HL-60 (cell line): ENCODE results near the gene ACAA1.
"Not testable (repeated sequence)": the region's sequence is repeated elsewhere in the genome, so short reads cannot be mapped to it uniquely, and the experiment has no call there.

ENCODE experiments used
- DNase-seq, 2 experiments: peaks; one replicate each; pipeline ENCODE4 v3.0.0-alpha.2; 2010 to 2020; ENCODE audit warnings: low read depth in 1 of 2, low spot score in 1 of 2
- H3K27ac ChIP-seq: fragments of 250-450 bp; sonication (Bioruptor Pico); replicated peaks from 2 replicates; pipeline ENCODE4 v1.5.1; 2020; ENCODE audit warnings: mild to moderate bottlenecking, moderate library complexity
- H3K27me3 ChIP-seq: fragments of 250-450 bp; sonication (Bioruptor Pico); 2 replicates; pipeline ENCODE4 v1.5.1; 2021; ENCODE audit warnings: mild to moderate bottlenecking, moderate library complexity; ENCODE audit not compliant: insufficient read depth, poor library complexity, severe bottlenecking
- H3K4me3 ChIP-seq: replicated peaks from 2 replicates; pipeline ENCODE4 v1.5.1; 2011; ENCODE audit warnings: mild to moderate bottlenecking, control low read depth, low read length; ENCODE audit not compliant: insufficient read depth
- GABPA ChIP-seq: IDR thresholded peaks from 2 replicates; pipeline ENCODE4 v1.6.1; 2012; ENCODE audit warnings: low read depth
- POLR2AphosphoS5 ChIP-seq: IDR thresholded peaks from 2 replicates; pipeline ENCODE4 v1.6.1; 2012; ENCODE audit warnings: low read depth
- SPI1 ChIP-seq: IDR thresholded peaks from 2 replicates; pipeline ENCODE4 v1.6.1; 2012; ENCODE audit warnings: low read depth, mild to moderate bottlenecking, borderline replicate concordance
- TF ChIP-seq, protein P1 (sequence below): IDR thresholded peaks from one replicate; pipeline ENCODE4 v1.5.1; 2011; ENCODE audit warnings: low read length, control low read depth, inconsistent platforms; ENCODE audit not compliant: insufficient read depth
- TF ChIP-seq, protein P2 (sequence below): IDR thresholded peaks from 2 replicates; pipeline ENCODE4 v1.6.1; 2012; ENCODE audit warnings: low read depth; ENCODE audit not compliant: insufficient replicate concordance

Gene ACAA1

DNA sequence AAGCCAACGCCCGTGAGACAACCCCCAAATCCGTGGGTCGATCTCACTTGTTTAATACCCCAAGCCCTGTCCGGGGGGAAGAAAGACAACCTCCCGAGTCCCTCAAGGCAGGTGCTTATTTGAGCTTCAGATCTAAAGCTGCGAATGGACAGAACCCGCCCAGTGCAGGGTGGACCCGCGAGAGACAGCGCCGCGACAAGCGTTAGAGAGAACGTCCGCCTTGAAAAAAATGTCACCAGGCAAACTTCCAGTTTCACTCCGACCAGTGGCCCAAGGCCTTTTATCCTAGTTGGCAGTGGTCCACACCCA, 27.7 kb upstream of the ACAA1 start:
- TF ChIP-seq, protein P1, sequence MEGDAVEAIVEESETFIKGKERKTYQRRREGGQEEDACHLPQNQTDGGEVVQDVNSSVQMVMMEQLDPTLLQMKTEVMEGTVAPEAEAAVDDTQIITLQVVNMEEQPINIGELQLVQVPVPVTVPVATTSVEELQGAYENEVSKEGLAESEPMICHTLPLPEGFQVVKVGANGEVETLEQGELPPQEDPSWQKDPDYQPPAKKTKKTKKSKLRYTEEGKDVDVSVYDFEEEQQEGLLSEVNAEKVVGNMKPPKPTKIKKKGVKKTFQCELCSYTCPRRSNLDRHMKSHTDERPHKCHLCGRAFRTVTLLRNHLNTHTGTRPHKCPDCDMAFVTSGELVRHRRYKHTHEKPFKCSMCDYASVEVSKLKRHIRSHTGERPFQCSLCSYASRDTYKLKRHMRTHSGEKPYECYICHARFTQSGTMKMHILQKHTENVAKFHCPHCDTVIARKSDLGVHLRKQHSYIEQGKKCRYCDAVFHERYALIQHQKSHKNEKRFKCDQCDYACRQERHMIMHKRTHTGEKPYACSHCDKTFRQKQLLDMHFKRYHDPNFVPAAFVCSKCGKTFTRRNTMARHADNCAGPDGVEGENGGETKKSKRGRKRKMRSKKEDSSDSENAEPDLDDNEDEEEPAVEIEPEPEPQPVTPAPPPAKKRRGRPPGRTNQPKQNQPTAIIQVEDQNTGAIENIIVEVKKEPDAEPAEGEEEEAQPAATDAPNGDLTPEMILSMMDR = no peak
- TF ChIP-seq POLR2AphosphoS5 = no peak
- H3K27me3 ChIP-seq = no peaks in the 10 kb centered on the region
- peak overlapping the region; percentile 34 for H3K4me3 ChIP-seq
- DNase-seq = no peak
- H3K27ac ChIP-seq = peak overlapping the region; percentile 100

DNA sequence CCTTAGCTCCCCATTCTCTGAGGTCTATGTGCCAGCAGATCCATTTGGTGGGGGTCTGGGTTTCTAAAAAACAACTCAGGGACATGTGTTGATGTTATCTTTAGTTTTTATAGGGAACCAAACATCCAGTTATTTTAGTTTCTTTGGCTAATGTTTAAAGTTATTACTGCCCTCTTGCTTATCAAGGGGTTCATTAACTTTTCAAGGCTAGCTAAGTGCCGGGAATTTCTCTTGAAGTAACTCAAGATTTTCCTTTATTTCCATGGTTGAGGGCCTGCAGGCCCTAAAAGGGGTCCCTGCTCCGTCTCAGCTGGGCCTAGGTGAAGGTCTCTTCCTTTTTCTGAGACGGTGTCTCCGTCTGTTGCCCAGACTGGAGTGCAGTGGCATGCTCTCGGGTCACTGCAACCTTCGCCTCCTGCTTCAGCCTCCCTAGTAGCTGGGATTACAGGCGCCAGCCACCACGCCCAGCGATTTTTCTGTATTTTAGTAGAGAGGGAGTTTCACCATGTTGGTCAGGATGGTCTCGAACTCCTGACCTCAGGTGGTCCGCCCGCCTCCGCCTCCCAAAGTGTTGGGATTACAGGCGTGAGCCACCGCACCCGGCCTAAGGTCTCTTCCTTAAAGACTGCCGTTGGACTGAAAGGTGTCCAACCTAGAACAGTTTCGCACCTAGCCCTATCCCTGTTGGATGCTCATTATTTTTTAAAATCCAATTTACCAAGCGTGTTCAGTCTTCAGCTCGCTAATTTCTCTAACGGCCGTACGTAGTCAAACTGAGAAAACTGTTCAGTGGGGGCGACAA, 27.1 kb upstream of the ACAA1 start:
- TF ChIP-seq POLR2AphosphoS5 (no peak), SPI1 (no peak), GABPA (no peak)
- TF ChIP-seq, protein P2, sequence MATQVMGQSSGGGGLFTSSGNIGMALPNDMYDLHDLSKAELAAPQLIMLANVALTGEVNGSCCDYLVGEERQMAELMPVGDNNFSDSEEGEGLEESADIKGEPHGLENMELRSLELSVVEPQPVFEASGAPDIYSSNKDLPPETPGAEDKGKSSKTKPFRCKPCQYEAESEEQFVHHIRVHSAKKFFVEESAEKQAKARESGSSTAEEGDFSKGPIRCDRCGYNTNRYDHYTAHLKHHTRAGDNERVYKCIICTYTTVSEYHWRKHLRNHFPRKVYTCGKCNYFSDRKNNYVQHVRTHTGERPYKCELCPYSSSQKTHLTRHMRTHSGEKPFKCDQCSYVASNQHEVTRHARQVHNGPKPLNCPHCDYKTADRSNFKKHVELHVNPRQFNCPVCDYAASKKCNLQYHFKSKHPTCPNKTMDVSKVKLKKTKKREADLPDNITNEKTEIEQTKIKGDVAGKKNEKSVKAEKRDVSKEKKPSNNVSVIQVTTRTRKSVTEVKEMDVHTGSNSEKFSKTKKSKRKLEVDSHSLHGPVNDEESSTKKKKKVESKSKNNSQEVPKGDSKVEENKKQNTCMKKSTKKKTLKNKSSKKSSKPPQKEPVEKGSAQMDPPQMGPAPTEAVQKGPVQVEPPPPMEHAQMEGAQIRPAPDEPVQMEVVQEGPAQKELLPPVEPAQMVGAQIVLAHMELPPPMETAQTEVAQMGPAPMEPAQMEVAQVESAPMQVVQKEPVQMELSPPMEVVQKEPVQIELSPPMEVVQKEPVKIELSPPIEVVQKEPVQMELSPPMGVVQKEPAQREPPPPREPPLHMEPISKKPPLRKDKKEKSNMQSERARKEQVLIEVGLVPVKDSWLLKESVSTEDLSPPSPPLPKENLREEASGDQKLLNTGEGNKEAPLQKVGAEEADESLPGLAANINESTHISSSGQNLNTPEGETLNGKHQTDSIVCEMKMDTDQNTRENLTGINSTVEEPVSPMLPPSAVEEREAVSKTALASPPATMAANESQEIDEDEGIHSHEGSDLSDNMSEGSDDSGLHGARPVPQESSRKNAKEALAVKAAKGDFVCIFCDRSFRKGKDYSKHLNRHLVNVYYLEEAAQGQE = no peak
- TF ChIP-seq, protein P1 = no peak
- peak overlapping the region; percentile 34 for H3K4me3 ChIP-seq
- peak overlapping the region; percentile 100 for H3K27ac ChIP-seq
- no peak for DNase-seq
- no peaks in the 10 kb centered on the region for H3K27me3 ChIP-seq

DNA sequence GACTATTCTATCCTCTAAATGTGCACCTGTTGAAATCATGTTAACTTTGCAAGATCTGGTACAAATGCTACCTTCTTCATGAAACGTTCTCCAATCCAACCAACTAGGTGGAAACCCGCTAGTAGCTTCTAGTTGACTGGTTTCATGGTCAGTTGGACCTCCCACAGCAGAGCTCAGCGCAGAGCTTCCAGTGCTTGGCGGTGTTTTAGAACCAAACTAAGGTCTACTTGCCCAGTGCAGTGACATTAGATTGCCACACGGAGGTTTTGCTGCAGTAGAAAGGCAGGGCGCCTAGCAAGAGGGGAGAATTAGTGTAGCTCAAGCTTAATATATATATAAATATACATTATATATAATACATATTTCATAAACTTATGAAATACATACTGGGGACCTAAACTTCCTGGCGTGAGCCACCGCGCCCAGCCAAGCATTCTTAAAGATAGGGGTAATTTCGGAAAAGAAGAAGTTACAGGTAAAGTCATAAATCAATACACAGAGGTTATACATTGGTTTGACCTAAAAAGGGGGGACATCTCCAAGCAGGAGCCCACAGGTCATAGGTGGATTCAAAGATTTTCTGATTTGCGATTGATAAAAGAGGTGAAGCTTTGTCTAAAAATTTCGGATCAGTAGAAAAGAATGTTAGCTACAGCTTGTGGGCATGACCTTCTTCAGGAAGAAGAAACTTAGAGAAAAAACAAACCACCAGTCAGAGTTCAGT, 26.4 kb upstream of the ACAA1 start:
- Histone ChIP-seq H3K4me3 (no peak overlapping the region), H3K27ac (no peak overlapping the region), H3K27me3 (no peaks in the 10 kb centered on the region)
- TF ChIP-seq, protein P1 = peak; percentile 36
- TF ChIP-seq, protein P2 = no peak
- no peak for TF ChIP-seq POLR2AphosphoS5
- peak; percentile 50 for DNase-seq

DNA sequence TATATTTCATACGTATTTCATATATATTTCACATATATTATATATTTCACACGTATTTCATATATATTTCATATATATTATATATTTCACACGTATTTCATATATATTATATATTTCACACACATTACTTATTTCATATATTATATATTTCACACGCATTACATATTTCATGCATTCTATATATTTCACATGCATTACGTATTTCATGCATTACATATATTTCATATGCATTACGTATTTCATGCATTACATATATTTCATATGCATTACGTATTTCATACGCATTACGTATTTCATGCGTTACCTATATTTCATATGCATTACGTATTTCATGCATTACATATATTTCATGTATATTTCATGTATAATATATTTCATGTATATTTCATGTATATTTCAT, 23.8 kb upstream of the ACAA1 start:
- H3K4me3 ChIP-seq, H3K27ac ChIP-seq, H3K27me3 ChIP-seq, DNase-seq: not testable (repeated sequence)
